Fibroblast of skin of left biceps (primary cell): ENCODE data around the gene DGCR2.
"Not testable (repeated sequence)": the region's sequence is repeated elsewhere in the genome, so short reads cannot be mapped to it uniquely, and the experiment has no call there.

ENCODE experiments used
- DNase-seq, 2 experiments: peaks; one replicate each; pipeline ENCODE4 v3.0.0-alpha.2; 2013; ENCODE audit warnings: low read depth in 2 of 2

DGCR2 gene

GRCh38 chr22:19042285-19043120 lies 79.7 kb downstream of the DGCR2 start:
- DNase-seq: no peak

- no peak for DNase-seq
These were observed 80.5 kb downstream of the DGCR2 start for GRCh38 chr22:19041704-19042074.

GRCh38 chr22:19040888-19041703 lies 81.1 kb downstream of the DGCR2 start:
- DNase-seq: no peak

- DNase-seq: no peak
These were observed 81.8 kb downstream of the DGCR2 start for GRCh38 chr22:19040391-19040861.

- no peak for DNase-seq
These were observed 82.4 kb downstream of the DGCR2 start for GRCh38 chr22:19039796-19040280.

GRCh38 chr22:19039448-19039780 lies 82.8 kb downstream of the DGCR2 start:
- no peak for DNase-seq

- no peak for DNase-seq
These were observed 83.3 kb downstream of the DGCR2 start for GRCh38 chr22:19038728-19039447.

GRCh38 chr22:19038164-19038546 lies 84.1 kb downstream of the DGCR2 start:
- no peak for DNase-seq

- no peak for DNase-seq
These were observed 84.7 kb downstream of the DGCR2 start for GRCh38 chr22:19037282-19038163.

- no peak for DNase-seq
These were observed 85.5 kb downstream of the DGCR2 start for GRCh38 chr22:19036523-19037273.

- DNase-seq: no peak
These were observed 86.0 kb downstream of the DGCR2 start for GRCh38 chr22:19036229-19036522.

- no peak for DNase-seq
These were observed 86.6 kb downstream of the DGCR2 start for GRCh38 chr22:19035474-19036228.

GRCh38 chr22:19035126-19035473 lies 87.1 kb downstream of the DGCR2 start:
- DNase-seq: not testable (repeated sequence)

GRCh38 chr22:19034724-19035120 lies 87.5 kb downstream of the DGCR2 start:
- not testable (repeated sequence) for DNase-seq

- DNase-seq: not testable (repeated sequence)
These were observed 88.0 kb downstream of the DGCR2 start for GRCh38 chr22:19034031-19034723.

GRCh38 chr22:19033568-19033905 lies 88.7 kb downstream of the DGCR2 start:
- DNase-seq: not testable (repeated sequence)

- DNase-seq: not testable (repeated sequence)
These were observed 89.2 kb downstream of the DGCR2 start for GRCh38 chr22:19032898-19033567.

- DNase-seq: not testable (repeated sequence)
These were observed 89.9 kb downstream of the DGCR2 start for GRCh38 chr22:19032156-19032785.
